GM18951 (cell line): ENCODE data around the gene MFAP2.
A peak's percentile ranks its signal among the peaks of the same experiment; 100 is the strongest.

ENCODE experiments used
- POLR2A ChIP-seq: IDR thresholded peaks from 4 replicates; pipeline ENCODE4 v1.6.1; 2011; ENCODE audit warnings: mild to moderate bottlenecking; ENCODE audit not compliant: insufficient read length, insufficient read depth; ENCODE audit errors: extremely low read depth
- in situ Hi-C: fragments of 300-500 bp; cut with MboI; formaldehyde crosslinking; loops from one replicate; pipeline ENCODE4 v1.12.0; 2022; ENCODE audit warnings: low sequenced_read_pairs, mixed read lengths, inconsistent platforms; ENCODE audit not compliant: unreplicated experiment

MFAP2 gene

GRCh38 chr1:17014671-17015567 is 34.5 kb upstream of the MFAP2 start:
- no peak for TF ChIP-seq POLR2A
- in situ Hi-C loops = no loop called here

DNA sequence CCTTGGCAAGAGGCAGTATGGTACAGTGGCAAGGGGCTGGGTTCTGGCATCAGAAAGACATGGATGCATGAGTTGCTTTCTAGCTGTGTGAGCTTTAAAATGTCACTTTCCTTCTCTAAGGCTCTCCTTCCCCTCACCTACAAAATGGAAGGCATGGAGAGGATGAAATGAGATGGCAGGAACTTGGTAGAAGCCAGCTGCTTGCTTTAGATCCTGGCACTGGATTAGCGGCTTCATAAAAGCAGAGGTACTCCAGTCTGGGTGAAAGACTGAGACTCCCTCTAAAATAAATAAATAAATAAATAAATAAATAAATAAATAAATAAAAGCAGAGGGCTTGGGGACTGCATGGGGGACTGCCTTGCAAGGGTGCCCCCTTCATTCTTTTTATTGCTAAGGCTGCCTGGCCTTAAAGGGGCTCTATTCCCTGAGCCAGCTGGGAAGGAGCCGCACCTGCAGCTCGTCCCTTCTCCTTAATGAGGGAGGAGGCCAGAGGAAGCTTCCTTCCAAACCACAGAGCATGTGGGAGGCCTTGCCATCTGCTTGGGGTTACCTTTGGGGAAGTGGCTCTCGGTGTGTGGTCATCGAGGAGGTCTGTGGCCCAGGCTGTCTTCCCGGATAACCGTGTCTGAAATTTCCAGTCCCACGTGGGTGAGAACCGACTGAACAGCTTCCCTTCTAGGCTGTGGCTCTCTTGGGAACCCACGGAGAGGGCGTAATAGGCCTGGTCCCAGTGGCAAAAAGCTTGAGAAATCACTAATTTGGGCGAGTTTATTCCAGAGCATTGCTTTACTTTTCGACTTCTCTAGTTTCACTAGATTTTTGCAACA is 33.3 kb upstream of the MFAP2 start:
- no peak for TF ChIP-seq POLR2A
- in situ Hi-C loops = no loop called here

- in situ Hi-C loops = no loop called here
- TF ChIP-seq POLR2A = no peak
These were observed 32.5 kb upstream of the MFAP2 start for GRCh38 chr1:17012775-17013490.

GRCh38 chr1:17011439-17012307 is 31.3 kb upstream of the MFAP2 start, which contains the start of gene ATP13A2:
TSS of gene ATP13A2 (minus strand) at chr1:17011928. CDS start at chr1:17011738, 190 bp downstream.
- in situ Hi-C loops = no loop called here
- peak; percentile 54 for TF ChIP-seq POLR2A

GRCh38 chr1:17011092-17011438 is 30.6 kb upstream of the MFAP2 start:
- no peak for TF ChIP-seq POLR2A
- in situ Hi-C loops = no loop called here

GRCh38 chr1:17009706-17010105 is 29.3 kb upstream of the MFAP2 start:
- no peak for TF ChIP-seq POLR2A
- in situ Hi-C loops = no loop called here

DNA sequence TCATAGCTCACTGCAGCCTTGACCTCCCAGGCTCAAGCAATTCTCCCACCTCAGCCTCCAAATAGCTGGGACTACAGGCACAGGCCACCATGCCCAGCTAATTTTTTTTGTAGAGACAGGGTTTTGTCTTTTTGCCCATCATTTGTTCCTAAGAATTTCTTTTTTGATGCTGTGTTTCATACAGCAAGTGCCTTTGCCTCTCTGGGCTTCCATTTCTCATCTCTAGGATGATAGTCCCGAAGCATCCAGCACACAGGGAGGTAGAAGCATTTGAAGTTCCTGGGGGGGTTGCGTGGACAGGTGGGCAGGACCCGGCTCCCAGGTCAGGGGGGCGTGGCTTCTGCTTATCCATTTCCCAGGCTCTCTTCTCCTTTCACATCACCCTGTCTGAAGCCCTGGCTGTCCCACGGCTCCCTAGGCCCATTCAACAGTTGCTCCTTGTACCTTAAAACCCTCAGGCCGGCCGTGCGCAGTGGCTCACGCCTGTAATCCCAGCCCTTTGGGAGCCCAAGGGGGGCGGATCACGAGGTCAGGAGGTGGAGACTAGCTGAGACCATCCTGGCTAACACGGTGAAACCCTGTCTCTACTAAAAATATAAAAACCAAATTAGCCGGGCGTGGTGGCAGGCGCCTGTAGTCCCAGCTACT is 27.9 kb upstream of the MFAP2 start:
- TF ChIP-seq POLR2A = no peak
- in situ Hi-C loops = no loop called here

- in situ Hi-C loops = no loop called here
- TF ChIP-seq POLR2A = no peak
These were observed 26.7 kb upstream of the MFAP2 start for GRCh38 chr1:17007121-17007520.

DNA sequence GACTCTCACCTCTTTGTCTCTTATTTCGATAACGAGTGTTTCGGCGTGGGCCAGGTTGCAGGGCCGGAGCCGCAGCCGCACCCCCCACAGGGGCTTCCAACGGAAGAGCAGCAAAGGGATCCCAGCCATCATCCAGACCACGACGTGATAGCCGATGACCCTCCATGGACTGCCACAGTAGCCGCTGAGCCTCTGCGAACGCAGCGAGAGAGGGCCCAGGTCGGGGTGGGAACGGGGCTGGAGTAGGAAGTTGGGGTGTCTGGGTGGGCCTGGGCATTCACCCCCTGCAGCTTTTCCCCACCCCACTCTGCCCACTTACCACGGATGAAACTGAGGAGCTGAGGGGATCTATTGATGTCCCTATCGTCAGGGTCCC is 24.9 kb upstream of the MFAP2 start:
- in situ Hi-C loops = no loop called here
- TF ChIP-seq POLR2A = no peak

GRCh38 chr1:17004466-17005364 is 24.3 kb upstream of the MFAP2 start:
- no peak for TF ChIP-seq POLR2A
- in situ Hi-C loops = no loop called here

DNA sequence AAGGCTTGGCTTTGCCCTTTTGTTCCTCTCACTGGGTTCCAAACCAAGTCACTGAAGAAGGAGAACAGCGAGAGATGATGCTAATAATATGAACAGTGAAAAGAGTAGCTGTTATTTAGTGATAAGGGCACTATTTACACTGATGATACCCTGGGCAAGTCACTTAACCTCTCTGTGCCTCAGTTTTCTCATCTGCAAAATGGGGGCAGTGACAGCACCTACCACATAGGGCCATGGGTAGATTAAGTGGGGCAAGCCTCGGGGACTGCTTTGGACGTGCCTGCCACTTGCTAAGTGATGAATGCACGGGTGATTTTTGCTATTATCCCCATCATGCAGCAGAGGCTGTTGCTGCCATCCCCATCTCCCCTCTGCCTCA is 22.1 kb upstream of the MFAP2 start:
- in situ Hi-C loops = no loop called here
- no peak for TF ChIP-seq POLR2A
